Progenitor cell of endocrine pancreas (in vitro differentiated cells): ENCODE data around the gene FAHD2A. TPM values are rescaled to one million over a fixed set of nuclear protein-coding genes. Genes with fewer than 3 reads are reported as not detected.
"Not testable (repeated sequence)": the region's sequence is repeated elsewhere in the genome, so short reads cannot be mapped to it uniquely, and the experiment has no call there.

ENCODE experiments used
- DNase-seq: peaks from one replicate; pipeline ENCODE4 v3.0.0; 2021; ENCODE audit warnings: low spot score; ENCODE audit not compliant: unreplicated experiment
- H3K27ac Mint-ChIP-seq: 2 replicates; pipeline ENCODE4 v1.8.0; 2021; ENCODE audit warnings: mild to moderate bottlenecking, moderate library complexity, mixed read lengths
- H3K27me3 Mint-ChIP-seq: 2 replicates; pipeline ENCODE4 v1.8.0; 2021; ENCODE audit warnings: mixed read lengths
- H3K36me3 Mint-ChIP-seq: 2 replicates; pipeline ENCODE4 v1.8.0; 2022; ENCODE audit warnings: mixed read lengths; ENCODE audit not compliant: insufficient read depth
- H3K4me1 Mint-ChIP-seq: 2 replicates; pipeline ENCODE4 v1.8.0; 2021; ENCODE audit warnings: low read depth, mixed read lengths
- H3K4me3 Mint-ChIP-seq: 2 replicates; pipeline ENCODE4 v1.8.0; 2021; ENCODE audit warnings: low read depth, mild to moderate bottlenecking, moderate library complexity, mixed read lengths
- H3K9me3 Mint-ChIP-seq: 2 replicates; pipeline ENCODE4 v1.8.0; 2021; ENCODE audit warnings: low read depth, mixed read lengths
- total RNA-seq: library from RNA; stranded (reverse); gene quantifications from 2 replicates; pipeline ENCODE4 v1.2.1, GENCODE V29; 2021

FAHD2A gene
- total RNA-seq, 1 donor from 2014 or later: 28.8 TPM

DNA sequence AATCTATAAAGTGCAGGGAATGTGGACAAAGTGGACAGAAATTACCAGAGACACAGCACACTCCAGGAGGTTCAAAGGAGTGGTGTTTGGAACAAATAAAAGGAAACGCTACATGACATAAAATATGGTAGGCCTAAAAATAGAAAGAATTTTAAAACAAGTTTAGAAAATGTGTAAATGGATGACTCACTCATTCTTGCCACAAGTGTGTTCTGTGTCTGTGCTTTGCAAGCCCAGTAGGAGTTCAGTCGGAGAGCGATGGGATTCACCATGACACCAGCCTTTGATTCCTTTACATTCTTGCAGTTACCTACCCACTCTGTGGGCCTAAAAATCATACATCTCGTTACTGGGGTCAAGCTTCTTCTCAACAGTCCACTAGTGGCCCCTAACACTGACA is 30.9 kb downstream of the FAHD2A start:
- peaks cover 10% of the 10 kb centered on the region for H3K27me3 Mint-ChIP-seq
- not testable (repeated sequence) for H3K4me1 Mint-ChIP-seq, DNase-seq, H3K27ac Mint-ChIP-seq, H3K36me3 Mint-ChIP-seq, H3K4me3 Mint-ChIP-seq, H3K9me3 Mint-ChIP-seq

DNA sequence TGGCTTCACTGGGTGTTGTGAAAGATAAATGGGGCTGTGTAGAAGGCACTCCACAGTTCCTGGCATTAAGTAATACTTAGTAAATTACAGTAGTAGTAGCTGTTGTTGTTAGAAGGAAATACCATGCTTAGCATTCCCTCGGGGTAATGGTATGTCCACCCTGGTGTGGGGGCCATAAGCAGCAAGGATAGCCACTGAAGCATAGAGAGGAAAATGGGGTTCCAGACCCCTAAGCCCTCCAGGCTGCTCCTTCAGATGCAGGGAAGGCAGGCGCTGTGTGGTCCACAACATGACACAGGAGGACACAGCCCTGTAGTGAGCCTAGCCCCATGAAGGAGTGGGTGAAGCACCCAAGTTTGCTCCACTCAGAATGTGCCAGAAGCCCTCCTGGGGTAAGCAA is 31.5 kb downstream of the FAHD2A start:
- H3K36me3 Mint-ChIP-seq, H3K27ac Mint-ChIP-seq, H3K9me3 Mint-ChIP-seq, H3K4me1 Mint-ChIP-seq, DNase-seq, H3K4me3 Mint-ChIP-seq: not testable (repeated sequence)
- H3K27me3 Mint-ChIP-seq: peaks cover 10% of the 10 kb centered on the region

DNA sequence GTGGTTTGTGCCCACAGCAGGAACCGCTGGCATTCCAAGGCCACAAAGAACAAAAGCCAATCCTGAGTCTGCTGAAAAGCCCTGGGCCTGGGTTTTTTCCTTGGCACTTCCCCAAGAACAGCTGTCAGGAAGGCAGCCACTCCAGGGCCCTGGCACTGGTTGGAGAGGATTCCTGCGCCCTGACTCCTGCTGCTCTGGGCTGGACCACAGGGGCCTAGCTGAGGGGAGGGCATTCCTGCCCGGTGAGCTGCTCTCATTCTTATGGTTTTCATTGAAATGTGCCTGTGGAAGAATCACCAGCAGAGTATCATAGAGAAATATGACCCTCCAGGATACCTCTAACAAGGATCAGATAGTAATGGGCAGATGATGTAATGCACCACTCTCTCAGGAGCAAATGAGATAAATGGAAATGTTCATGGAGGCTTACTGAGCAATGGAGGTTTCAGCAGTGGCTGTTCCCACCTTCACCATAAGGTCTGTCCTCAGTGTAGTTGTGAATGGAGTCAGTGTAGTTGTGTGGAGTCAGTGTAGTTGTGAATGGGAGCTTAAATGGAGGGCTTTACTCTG is 32.1 kb downstream of the FAHD2A start:
- not testable (repeated sequence) for H3K4me3 Mint-ChIP-seq, H3K27ac Mint-ChIP-seq, H3K36me3 Mint-ChIP-seq, H3K4me1 Mint-ChIP-seq, H3K9me3 Mint-ChIP-seq, DNase-seq
- H3K27me3 Mint-ChIP-seq: peaks cover 10% of the 10 kb centered on the region

- not testable (repeated sequence) for H3K4me1 Mint-ChIP-seq, H3K36me3 Mint-ChIP-seq, DNase-seq, H3K9me3 Mint-ChIP-seq, H3K4me3 Mint-ChIP-seq, H3K27ac Mint-ChIP-seq
- peaks cover 10% of the 10 kb centered on the region for H3K27me3 Mint-ChIP-seq
Measured at GRCh38 chr2:95435162-95435871, 32.8 kb downstream of the FAHD2A start.

DNA sequence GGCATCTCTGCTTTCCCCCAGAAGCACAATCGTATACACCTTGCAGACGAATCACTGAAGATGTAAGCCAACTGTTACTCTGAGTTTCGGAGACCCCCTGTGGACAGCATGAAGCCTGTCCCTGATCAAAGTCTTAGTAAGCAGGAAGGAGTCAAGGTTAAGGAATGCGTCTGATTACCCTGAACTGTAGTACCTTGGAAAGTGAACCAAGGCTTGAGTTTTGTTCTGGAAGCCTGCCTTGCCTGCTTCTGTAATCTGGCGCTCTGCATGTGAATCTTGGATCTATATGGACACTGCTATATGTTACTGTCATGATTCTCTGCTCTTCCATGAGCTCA is 33.3 kb downstream of the FAHD2A start:
- H3K27me3 Mint-ChIP-seq: peaks cover 10% of the 10 kb centered on the region
- H3K9me3 Mint-ChIP-seq, DNase-seq, H3K27ac Mint-ChIP-seq, H3K4me1 Mint-ChIP-seq, H3K4me3 Mint-ChIP-seq, H3K36me3 Mint-ChIP-seq: not testable (repeated sequence)

DNA sequence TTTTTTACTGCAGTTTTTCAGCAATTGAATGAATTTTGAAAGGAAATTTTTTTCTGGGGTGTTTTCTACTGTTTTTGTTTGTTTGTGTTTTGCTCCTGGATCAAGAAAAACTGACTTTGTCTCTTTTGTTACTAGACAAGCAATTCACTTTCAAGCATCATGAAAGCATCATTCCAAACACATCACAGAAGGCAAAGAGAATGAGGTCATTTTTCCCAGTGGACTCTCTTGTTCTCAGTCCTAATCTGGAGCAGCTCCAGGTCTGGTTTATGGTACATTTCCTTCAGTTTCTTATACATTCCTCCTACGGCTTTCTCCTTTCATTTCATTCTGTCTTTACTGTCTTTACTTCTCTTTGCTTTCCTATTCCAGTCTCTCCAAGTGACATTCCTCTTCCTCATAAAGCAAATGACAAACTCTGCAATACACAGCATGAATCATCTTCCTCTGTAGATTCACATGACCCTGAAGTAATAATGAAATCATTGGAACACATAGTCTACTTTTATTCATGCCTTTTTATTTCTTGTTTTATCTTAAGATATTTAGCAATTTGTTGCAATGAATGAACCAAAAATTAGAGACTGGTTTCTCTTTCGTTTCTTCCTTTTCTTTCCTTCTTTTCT is 40.1 kb downstream of the FAHD2A start:
- not testable (repeated sequence) for H3K36me3 Mint-ChIP-seq, DNase-seq, H3K9me3 Mint-ChIP-seq, H3K4me3 Mint-ChIP-seq, H3K4me1 Mint-ChIP-seq, H3K27ac Mint-ChIP-seq, H3K27me3 Mint-ChIP-seq

GRCh38 chr2:95445317-95445716 is 42.8 kb downstream of the FAHD2A start:
- H3K4me1 Mint-ChIP-seq, H3K9me3 Mint-ChIP-seq, H3K4me3 Mint-ChIP-seq, H3K36me3 Mint-ChIP-seq, H3K27ac Mint-ChIP-seq, DNase-seq, H3K27me3 Mint-ChIP-seq: not testable (repeated sequence)

DNA sequence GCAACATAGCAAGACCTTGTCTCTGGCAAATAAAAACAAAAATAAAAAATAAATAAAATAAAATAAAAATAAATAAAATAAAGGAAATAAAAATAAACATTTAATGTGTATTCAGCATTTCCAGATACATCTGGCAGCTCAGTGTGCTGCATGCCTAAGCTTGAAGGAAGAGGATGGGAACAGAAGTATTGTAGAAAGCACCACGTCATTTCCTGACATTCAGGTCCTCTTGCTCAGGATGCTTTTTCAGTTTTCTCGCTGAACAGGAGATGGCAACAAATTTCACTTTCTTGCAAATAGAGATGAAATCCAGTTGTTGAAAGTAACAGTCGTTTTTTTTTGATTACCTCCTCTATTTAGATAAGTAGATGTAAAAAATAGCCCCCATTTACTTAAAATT is 60.8 kb downstream of the FAHD2A start:
- not testable (repeated sequence) for H3K4me3 Mint-ChIP-seq, H3K4me1 Mint-ChIP-seq, H3K36me3 Mint-ChIP-seq, H3K9me3 Mint-ChIP-seq, DNase-seq, H3K27ac Mint-ChIP-seq, H3K27me3 Mint-ChIP-seq

Other genes starting within 250 kb of the FAHD2A start
- gene ZNF514, start 242.9 kb upstream of the FAHD2A start, total RNA-seq: 32.9 and 34.8 TPM in 2 replicates
- 5.7 and 6.5 TPM in 2 replicates for gene ZNF2, start 236.9 kb upstream of the FAHD2A start, total RNA-seq
- gene ZNF892, start 195.2 kb upstream of the FAHD2A start, total RNA-seq: 18.0 and 18.4 TPM in 2 replicates
- gene PROM2, start 128.3 kb upstream of the FAHD2A start, total RNA-seq: 14.2 and 16.9 TPM in 2 replicates
- 4.3 and 6.3 TPM in 2 replicates for gene KCNIP3, start 105.4 kb upstream of the FAHD2A start, total RNA-seq
- gene TRIM43B, start 82.0 kb downstream of the FAHD2A start, total RNA-seq: not detected in 2 replicates
- gene TRIM43, start 189.3 kb downstream of the FAHD2A start, total RNA-seq: not detected in 2 replicates